GM19023 (cell line): ENCODE measurements around the gene TERF2IP.

Source experiments
- ATAC-seq: cut with Tn5 transposase; IDR thresholded peaks from one replicate; pipeline ENCODE4 v1.9.1; 2021; ENCODE audit warnings: mild to moderate bottlenecking, moderate library complexity; ENCODE audit not compliant: unreplicated experiment

Gene TERF2IP, protein sequence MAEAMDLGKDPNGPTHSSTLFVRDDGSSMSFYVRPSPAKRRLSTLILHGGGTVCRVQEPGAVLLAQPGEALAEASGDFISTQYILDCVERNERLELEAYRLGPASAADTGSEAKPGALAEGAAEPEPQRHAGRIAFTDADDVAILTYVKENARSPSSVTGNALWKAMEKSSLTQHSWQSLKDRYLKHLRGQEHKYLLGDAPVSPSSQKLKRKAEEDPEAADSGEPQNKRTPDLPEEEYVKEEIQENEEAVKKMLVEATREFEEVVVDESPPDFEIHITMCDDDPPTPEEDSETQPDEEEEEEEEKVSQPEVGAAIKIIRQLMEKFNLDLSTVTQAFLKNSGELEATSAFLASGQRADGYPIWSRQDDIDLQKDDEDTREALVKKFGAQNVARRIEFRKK

DNA sequence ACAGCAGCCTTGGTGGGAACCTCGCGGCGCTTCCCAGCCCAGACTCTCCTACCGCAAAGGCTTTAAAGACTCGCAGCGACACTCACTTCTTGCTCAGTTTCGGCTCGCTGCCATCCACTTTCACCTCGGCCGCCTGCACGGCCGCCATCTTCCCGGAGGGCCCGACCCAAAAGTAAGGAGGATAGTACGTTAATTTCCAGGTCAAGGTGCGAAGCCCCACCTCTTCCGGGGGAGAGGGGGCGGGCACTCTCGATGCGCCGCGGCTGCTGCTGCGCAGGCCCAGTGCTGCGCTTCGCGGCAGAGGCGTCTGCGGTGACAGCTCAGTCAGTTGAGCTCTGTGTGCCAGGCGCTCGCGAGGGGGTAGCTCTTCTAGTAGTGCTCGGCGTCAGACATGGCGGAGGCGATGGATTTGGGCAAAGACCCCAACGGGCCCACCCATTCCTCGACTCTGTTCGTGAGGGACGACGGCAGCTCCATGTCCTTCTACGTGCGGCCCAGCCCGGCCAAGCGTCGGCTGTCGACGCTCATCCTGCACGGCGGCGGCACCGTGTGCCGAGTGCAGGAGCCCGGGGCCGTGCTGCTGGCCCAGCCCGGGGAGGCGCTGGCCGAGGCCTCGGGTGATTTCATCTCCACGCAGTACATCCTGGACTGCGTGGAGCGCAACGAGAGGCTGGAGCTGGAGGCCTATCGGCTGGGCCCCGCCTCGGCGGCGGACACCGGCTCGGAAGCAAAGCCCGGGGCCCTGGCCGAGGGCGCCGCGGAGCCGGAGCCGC is at the start of gene TERF2IP, which contains the start of gene KARS1:
TERF2IP (plus strand) TSS at position 282 of the 773 bp plus-strand sequence; CDS start at position 392, 110 bp downstream.
KARS1 (minus strand) TSS at position 174 of the 773 bp plus-strand sequence; CDS start at position 148, 26 bp downstream.
- ATAC-seq, result peak; percentile 88

- ATAC-seq, result no peak
These were observed 47.9 kb upstream of the TERF2IP start for GRCh38 chr16:75599452-75600277.

GRCh38 chr16:75603241-75603640 is 44.3 kb upstream of the TERF2IP start:
- ATAC-seq, result no peak

DNA sequence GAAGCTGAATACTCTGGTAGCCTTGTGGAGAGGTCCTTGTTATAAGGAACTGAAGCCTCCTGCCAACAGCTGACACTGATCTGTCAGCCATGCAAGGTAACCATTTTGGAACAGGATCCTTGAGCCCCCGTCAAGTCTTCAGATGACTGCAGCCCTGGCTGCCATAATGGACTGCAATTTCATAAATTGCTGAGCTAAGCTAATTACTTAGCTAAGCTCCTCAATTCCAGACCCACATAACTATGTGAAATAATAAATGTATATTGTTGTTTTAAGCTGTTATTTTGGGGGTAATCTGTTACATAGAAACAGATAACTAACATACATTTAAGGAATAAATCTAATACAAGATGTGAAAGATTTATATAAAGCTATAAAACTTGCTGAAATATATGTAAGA is 41.1 kb upstream of the TERF2IP start:
- no peak for ATAC-seq

DNA sequence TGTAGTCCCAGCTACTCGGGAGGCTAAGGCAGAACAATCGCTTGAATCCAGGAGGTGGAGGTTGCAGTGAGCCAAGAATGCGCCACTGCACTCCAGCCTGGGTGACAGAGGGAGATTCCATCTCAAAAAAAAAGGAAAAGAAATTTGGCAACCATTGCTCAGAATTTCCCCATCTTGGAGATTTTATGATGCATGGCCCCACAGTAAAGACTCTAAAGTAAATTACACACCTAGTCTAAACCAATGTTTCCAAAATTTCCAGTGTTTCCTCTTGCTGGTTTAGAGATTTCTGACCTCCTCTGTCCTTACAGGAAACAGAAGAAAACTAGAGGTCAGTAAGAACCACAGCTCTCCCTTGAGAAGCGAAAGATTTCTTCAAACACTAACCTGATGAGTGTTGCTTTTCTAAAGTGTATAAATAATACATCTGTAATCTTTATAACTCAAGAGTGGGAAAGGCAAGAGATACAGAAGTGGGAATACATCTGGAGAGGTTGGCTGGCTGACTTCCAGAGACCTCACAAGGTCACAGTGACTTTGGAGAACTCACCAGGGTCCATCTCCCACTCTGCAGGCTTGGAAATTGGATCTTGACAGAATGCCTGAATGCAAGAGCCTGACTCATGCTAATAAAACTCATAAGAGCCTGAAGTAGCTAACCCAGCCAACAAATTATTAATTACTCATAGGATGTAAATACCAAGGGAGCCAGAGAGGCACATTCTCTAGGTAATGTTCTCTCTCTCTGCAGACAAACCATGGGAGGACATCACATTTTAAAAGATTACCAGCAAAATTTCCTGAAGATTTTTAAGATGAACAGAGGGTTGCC is 33.3 kb upstream of the TERF2IP start:
- ATAC-seq, result no peak

- no peak for ATAC-seq
These were observed 32.0 kb upstream of the TERF2IP start for GRCh38 chr16:75615619-75616018.

DNA sequence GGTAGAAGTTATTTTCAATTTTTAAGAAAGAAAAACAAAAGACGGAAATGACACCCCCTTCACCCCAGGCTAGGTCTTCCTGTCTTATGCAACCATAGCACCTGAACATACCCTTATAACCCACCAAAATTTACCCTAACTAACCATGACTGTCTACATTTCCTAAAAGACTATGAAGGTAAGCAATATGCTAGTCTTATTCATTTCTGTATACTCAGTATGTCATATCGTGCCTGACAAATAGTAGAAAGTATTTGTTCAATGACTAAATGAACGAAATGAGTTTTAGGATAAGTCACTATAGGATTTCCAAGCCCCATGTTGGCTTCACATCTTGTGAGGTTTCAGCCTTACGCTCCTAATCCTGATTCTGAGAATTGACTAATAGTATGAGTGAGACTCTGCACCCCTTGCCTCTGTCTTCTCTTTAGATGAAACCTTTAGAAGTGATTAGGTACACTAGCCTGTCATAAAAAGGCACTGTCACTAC is 31.0 kb upstream of the TERF2IP start:
- peak; percentile 61 for ATAC-seq

DNA sequence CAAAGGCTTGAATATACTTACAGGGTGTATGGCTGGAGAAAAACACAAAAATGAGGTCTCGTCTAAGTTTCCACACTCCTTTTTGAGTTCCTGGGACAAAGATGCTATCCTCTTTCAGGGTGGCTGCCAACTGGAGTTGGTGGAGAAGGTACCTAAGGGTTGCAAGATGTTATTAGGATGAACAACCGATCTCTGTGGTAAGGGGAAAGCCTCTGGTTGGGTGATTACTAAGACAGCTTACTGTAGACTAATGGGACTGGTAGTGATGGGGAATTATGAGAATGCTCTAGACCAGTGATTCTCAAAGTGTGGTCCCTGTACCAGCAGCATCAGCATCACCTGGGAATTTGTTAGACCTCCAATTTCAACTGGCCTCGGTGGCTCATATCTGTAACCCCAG is 30.5 kb upstream of the TERF2IP start:
- no peak for ATAC-seq

- no peak for ATAC-seq
These were observed 28.8 kb upstream of the TERF2IP start for GRCh38 chr16:75618780-75619179.

- ATAC-seq, result no peak
These were observed 27.0 kb upstream of the TERF2IP start for GRCh38 chr16:75620326-75621169.

DNA sequence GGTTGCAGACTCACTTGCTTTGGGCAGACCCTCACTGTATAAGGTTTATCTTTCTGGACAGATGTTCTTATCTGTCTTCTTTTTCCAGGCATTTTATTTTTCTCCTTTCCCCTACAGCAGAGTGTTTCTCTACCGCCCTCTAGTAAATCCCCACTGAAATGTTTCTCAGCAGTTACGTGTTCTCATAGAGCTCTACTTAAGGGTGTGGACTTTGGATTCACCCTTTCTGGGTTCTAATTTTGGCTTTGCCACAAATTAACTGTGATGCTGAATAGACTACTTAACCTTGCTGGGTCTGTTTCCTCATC is 26.4 kb upstream of the TERF2IP start:
- no peak for ATAC-seq

DNA sequence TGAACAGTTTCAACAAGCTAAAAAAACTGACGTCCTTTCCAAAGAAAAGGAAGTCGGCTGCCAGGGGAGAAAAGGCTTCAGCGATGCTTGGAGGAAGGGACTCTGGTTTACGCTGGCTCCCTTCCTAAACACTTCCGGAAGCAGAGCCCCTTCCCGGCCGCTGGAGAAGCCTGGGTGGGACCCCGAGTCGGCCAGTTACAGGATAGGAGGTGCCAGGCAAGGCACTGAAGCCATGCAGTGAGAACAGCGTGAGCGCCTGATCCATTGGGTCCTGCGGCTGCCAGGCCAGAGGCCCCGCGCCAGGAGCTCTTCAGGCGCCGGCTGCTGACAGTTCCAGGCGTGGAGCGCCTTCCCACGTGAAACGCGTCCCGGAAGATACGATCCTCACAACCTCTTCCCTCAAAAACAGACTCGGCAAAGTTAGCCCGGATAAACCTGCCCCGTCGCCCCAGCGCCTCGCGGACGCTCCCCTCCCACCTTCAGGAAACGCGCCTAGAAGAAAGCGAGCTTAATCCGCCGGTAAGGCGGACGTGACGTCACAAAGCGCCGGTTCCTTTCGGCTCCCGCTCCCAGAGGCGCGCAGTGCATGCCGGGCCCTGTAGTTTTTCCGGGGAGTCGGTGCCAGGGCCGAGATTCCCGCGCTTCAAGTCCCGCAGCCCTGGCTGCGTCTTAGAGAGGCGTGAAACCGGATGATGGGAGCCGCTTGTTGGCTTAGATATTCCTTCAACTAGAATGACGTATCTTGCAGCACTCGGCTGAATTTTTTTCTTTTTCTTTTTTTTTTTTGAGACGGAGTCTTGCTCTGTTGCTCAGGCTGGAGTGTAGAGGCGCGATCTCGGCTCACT is 24.6 kb upstream of the TERF2IP start, which contains the start of gene ADAT1:
ADAT1 (minus strand) TSS at position 521 of the 845 bp plus-strand sequence. CDS start 2,482 bp downstream, outside the sequence.
- ATAC-seq, result peak; percentile 92

- ATAC-seq, result no peak
These were observed 22.6 kb upstream of the TERF2IP start for GRCh38 chr16:75624921-75625334.

DNA sequence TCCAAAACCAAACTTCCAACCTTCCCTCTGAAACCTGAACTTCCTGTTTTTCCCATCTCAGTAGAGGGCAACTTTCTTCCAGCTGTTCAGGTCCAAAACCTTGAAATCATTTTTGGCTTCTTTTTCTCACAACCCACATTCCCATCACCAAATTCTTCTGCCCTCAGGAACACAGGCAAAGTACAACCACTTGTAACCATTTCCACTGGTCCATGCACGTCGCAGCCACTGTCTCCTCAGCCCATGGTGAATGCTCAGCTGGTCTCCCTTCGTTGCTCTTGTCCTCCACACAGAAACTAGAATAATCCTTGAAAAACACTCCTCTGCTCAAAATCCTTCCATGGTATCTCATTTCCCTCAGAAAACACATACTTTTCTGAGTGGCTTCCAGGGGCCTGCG is 20.8 kb upstream of the TERF2IP start:
- ATAC-seq, result no peak

DNA sequence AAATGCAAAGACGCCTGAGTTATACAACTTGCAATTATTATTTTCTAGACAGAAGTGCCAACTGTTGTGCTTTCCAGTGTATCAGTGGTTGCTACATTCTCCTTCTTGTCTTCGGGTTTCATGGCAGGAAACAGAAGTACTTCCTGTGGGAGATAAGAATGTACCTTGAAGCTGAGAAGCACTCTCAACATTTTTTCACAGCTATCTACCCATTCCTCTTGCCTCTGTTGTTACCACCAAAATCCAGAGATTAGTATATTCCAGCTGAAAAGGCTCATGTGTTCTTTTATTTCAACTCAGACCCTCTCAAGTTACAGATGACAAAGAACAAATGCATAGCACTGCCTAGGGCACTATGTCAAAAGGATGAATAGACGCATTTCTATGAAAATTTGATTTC is 19.7 kb upstream of the TERF2IP start:
- ATAC-seq, result no peak

- no peak for ATAC-seq
These were observed 19.2 kb upstream of the TERF2IP start for GRCh38 chr16:75628351-75628750.

DNA sequence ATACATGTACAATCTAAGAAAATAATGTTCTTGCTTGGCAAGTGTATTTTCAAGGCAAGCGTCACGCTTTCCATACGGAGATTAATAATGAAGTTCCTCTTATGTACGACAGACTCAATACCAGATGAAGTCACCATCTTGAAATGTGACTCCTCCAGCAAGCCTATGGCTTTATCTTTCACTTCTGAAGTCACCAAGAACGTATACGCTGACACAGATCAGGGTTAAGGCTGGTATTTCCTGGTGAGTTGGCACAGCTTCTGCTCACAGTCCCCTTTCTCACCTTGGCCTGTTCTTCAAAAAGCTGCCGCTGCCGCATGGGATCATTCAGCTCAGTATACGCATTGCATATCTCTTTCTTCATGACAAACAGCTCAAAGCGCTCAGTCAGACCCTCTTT is 18.4 kb upstream of the TERF2IP start:
- no peak for ATAC-seq

DNA sequence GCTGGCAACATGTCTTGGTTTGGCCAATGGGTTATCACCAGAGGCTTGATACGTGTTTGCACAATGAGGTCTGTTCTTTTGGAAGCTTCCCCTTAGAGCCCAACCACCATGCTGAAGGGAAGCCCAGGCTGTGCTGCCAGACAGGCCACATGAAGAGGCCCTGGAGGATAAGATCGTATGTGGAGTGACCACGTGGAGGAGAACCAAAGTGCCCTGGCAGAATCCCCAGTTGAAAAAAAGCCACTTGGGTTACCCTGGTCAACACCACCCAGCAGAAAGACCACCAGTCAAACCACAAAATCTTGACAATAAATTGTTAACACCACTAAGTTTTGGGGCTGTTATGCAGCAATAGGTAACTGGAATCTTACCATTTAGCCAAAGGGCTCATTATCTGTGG is 17.5 kb upstream of the TERF2IP start:
- ATAC-seq, result no peak
